HG02678 (cell line): ENCODE measurements around the gene DROSHA.
"Not testable (repeated sequence)": the region's sequence is repeated elsewhere in the genome, so short reads cannot be mapped to it uniquely, and the experiment has no call there.

Experiments
- ATAC-seq: cut with Tn5 transposase; IDR thresholded peaks from one replicate; pipeline ENCODE4 v1.9.1; 2021; ENCODE audit warnings: mild to moderate bottlenecking, moderate library complexity; ENCODE audit not compliant: unreplicated experiment

DROSHA gene

GRCh38 chr5:31531888-31532547 lies at the start of gene DROSHA, which contains the start of gene C5orf22:
Gene DROSHA, minus strand, starts transcription at chr5:31532093. Its CDS starts 3,034 bp downstream, at chr5:31529059.
Gene C5orf22, plus strand, starts transcription at chr5:31532301. Its CDS starts 92 bp downstream, at chr5:31532393.
- ATAC-seq = peak; percentile 93

- no peak for ATAC-seq
Observed at GRCh38 chr5:31579558-31579957, 47.7 kb upstream of the DROSHA start.

- no peak for ATAC-seq
Observed at GRCh38 chr5:31577438-31577837, 45.5 kb upstream of the DROSHA start.

GRCh38 chr5:31574772-31575171 lies 42.9 kb upstream of the DROSHA start:
- no peak for ATAC-seq

GRCh38 chr5:31573494-31574142 lies 41.7 kb upstream of the DROSHA start:
- peak; percentile 84 for ATAC-seq

- ATAC-seq = no peak
Observed at GRCh38 chr5:31569068-31569467, 37.2 kb upstream of the DROSHA start.

GRCh38 chr5:31568302-31568835 lies 36.5 kb upstream of the DROSHA start:
- ATAC-seq = no peak

- not testable (repeated sequence) for ATAC-seq
Observed at GRCh38 chr5:31566362-31566761, 34.5 kb upstream of the DROSHA start.

- no peak for ATAC-seq
Observed at GRCh38 chr5:31563216-31563615, 31.3 kb upstream of the DROSHA start.

- ATAC-seq = no peak
Observed at GRCh38 chr5:31561946-31562345, 30.1 kb upstream of the DROSHA start.

GRCh38 chr5:31559942-31560341 lies 28.0 kb upstream of the DROSHA start:
- ATAC-seq = no peak

GRCh38 chr5:31556461-31556860 lies 24.6 kb upstream of the DROSHA start:
- ATAC-seq = no peak

GRCh38 chr5:31554552-31554951 lies 22.7 kb upstream of the DROSHA start:
- ATAC-seq = no peak

- no peak for ATAC-seq
Observed at GRCh38 chr5:31553863-31554262, 22.0 kb upstream of the DROSHA start.

GRCh38 chr5:31551878-31552277 lies 20.0 kb upstream of the DROSHA start:
- no peak for ATAC-seq

- not testable (repeated sequence) for ATAC-seq
Observed at GRCh38 chr5:31549114-31549513, 17.2 kb upstream of the DROSHA start.

GRCh38 chr5:31537851-31538250 lies 6.0 kb upstream of the DROSHA start:
- ATAC-seq = no peak

GRCh38 chr5:31537349-31537748 lies 5.5 kb upstream of the DROSHA start:
- ATAC-seq = no peak

- ATAC-seq = no peak
Observed at GRCh38 chr5:31536873-31537272, 5.0 kb upstream of the DROSHA start.

GRCh38 chr5:31534527-31535046 lies 2.7 kb upstream of the DROSHA start:
- no peak for ATAC-seq

GRCh38 chr5:31531543-31531887 lies 378 bp downstream of the DROSHA start:
- peak; percentile 30 for ATAC-seq
